Tibial nerve (tissue), 4 donors: ENCODE measurements around the gene ARHGAP11B.
"Not testable (repeated sequence)": the region's sequence is repeated elsewhere in the genome, so short reads cannot be mapped to it uniquely, and the experiment has no call there.

Source experiments
- EP300 ChIP-seq, 2 donors: sonication (generic); formaldehyde crosslinking; IDR thresholded peaks; one replicate each; pipeline ENCODE4 v1.6.1; 2017; ENCODE audit warnings: antibody characterized with exemption in 2 of 2, mild to moderate bottlenecking in 1 of 2
- TF ChIP-seq, protein P1 (sequence below), 5 experiments: fragments of 200-600 bp in 3 of 5; fragments of 450-650 bp in 2 of 5; sonication (generic) in 3 of 5; IDR thresholded peaks; one replicate each; pipeline ENCODE4 v1.5.1; 2016 to 2019; ENCODE audit warnings: antibody characterized with exemption in 5 of 5, mild to moderate bottlenecking in 3 of 5, moderate library complexity in 2 of 5

DNA sequence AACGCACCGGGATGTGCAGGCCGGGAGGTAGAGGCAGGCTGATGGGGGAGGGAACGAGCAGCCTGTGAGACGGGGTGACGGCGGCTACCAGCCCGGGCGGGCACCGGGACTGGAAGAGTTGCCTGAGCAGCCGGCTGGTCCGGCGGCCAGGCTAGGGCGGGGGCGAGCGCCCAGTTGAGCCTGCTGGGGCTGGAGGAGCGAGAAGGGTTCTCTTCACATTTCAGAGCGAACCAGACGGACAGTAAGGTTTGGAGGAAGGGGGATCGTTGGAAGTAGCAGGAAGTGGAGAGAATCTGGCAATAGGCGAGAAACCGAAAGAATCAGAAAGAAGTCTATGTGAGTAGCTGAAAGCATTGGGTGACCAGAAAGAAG is 252 bp downstream of the ARHGAP11B start:
- TF ChIP-seq, protein P1, sequence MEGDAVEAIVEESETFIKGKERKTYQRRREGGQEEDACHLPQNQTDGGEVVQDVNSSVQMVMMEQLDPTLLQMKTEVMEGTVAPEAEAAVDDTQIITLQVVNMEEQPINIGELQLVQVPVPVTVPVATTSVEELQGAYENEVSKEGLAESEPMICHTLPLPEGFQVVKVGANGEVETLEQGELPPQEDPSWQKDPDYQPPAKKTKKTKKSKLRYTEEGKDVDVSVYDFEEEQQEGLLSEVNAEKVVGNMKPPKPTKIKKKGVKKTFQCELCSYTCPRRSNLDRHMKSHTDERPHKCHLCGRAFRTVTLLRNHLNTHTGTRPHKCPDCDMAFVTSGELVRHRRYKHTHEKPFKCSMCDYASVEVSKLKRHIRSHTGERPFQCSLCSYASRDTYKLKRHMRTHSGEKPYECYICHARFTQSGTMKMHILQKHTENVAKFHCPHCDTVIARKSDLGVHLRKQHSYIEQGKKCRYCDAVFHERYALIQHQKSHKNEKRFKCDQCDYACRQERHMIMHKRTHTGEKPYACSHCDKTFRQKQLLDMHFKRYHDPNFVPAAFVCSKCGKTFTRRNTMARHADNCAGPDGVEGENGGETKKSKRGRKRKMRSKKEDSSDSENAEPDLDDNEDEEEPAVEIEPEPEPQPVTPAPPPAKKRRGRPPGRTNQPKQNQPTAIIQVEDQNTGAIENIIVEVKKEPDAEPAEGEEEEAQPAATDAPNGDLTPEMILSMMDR (IDR thresholded peaks at IDR 0.05), result not testable (repeated sequence)
- not testable (repeated sequence) for TF ChIP-seq EP300 (IDR thresholded peaks at IDR 0.05)
